ENCODE measurements around the gene ANO4. TPM values are rescaled to one million over a fixed set of nuclear protein-coding genes. Genes with fewer than 3 reads are reported as not detected.

The ANO4 gene
- total and polyA plus RNA-seq, 4 donors, result 0.10 to 1.9 (median 0.86) TPM

DNA sequence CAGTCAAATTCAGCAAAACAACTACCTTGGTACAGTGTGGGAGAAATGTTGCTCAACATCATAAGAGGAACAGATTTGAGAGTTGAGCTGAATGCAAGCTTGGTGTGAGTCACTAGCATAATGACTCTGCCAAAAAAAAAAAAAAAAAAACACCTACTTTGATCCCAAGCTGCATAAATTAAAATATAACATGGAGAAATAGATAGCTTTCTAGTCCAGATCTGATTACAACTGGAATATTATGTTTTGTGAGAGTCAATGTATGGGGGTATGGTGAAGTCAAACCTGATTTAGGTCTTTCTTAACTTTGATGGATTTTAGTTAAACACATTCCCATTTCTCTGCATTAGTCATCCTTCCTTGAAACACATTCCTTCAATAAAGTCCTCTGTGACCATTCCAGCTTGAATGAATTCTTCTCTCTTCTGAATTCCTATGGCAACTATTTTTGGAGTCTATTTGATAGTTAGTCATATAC lies 227.4 kb downstream of the ANO4 start:
- H3K9ac ChIP-seq (ENCODE audit: insufficient read depth in 1 of 2, low read length in 2 of 2), result no peak overlapping the region

DNA sequence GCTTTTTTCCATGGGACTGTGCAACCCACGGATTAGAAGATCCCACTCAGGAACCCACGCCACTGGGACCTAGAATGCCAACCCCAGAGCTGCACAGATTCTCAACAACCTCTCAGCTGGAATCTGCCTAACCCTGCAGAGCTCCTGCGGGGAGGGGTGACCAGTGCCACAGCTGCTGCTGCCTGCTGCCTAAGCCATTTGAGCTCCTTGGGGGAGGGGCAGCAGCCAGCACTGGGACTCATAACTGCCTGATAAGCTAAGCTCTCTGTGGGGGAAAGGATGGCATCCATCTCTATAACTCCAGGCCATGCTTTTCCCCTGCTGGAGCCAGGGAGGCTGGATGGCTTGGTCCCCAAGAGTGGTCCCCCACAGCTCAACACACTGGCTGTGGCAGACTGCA lies 232.6 kb downstream of the ANO4 start:
- DNase-seq, result no peak
- ATAC-seq (ENCODE audit: insufficient read depth, low FRiP score), result no peak
- H3K27me3 ChIP-seq (ENCODE audit: control insufficient read depth in 3 of 3, insufficient read depth in 3 of 3, low read length in 2 of 3), result no peaks in the 10 kb centered on the region
- no peaks in the 10 kb centered on the region for H3K36me3 ChIP-seq (ENCODE audit: control insufficient read depth in 4 of 4, insufficient read depth in 4 of 4, low read length in 4 of 4)
- peaks cover 0 to 7% (median 3%) of the 10 kb centered on the region in 4 donors for H3K9me3 ChIP-seq (ENCODE audit: control insufficient read depth in 4 of 4, insufficient read depth in 3 of 4, low read length in 3 of 4)
- no peak overlapping the region for H3K27ac ChIP-seq (ENCODE audit: low read depth in 1 of 2, low read length in 1 of 2)
- TF ChIP-seq, protein P1, sequence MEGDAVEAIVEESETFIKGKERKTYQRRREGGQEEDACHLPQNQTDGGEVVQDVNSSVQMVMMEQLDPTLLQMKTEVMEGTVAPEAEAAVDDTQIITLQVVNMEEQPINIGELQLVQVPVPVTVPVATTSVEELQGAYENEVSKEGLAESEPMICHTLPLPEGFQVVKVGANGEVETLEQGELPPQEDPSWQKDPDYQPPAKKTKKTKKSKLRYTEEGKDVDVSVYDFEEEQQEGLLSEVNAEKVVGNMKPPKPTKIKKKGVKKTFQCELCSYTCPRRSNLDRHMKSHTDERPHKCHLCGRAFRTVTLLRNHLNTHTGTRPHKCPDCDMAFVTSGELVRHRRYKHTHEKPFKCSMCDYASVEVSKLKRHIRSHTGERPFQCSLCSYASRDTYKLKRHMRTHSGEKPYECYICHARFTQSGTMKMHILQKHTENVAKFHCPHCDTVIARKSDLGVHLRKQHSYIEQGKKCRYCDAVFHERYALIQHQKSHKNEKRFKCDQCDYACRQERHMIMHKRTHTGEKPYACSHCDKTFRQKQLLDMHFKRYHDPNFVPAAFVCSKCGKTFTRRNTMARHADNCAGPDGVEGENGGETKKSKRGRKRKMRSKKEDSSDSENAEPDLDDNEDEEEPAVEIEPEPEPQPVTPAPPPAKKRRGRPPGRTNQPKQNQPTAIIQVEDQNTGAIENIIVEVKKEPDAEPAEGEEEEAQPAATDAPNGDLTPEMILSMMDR (IDR thresholded peaks at IDR 0.05; ENCODE audit: control extremely low read depth, extremely low read depth), result no peak
- H3K9ac ChIP-seq (ENCODE audit: insufficient read depth in 1 of 2, low read length in 2 of 2), result no peak overlapping the region
- no peak overlapping the region for H3K4me3 ChIP-seq
- WGBS, 2 donors, result 66 to 80% methylated on average over 3 of the region's 3 CpGs
- no peaks in the 10 kb centered on the region for H3K4me1 ChIP-seq (ENCODE audit: control insufficient read depth in 5 of 5, insufficient read depth in 5 of 5, low read length in 5 of 5)

More for the DNA sequence above, 227.4 kb downstream of the ANO4 start:
- Histone ChIP-seq H3K36me3 (ENCODE audit: control insufficient read depth in 4 of 4, insufficient read depth in 4 of 4, low read length in 4 of 4) (no peaks in the 10 kb centered on the region), H3K4me3 (no peak overlapping the region), H3K27ac (ENCODE audit: low read depth in 1 of 2, low read length in 1 of 2) (no peak overlapping the region), H3K9me3 (ENCODE audit: control insufficient read depth in 4 of 4, insufficient read depth in 3 of 4, low read length in 3 of 4) (no peaks in the 10 kb centered on the region), H3K27me3 (ENCODE audit: control insufficient read depth in 3 of 3, insufficient read depth in 3 of 3, low read length in 2 of 3) (no peaks in the 10 kb centered on the region), H3K4me1 (ENCODE audit: control insufficient read depth in 5 of 5, insufficient read depth in 5 of 5, low read length in 5 of 5) (no peaks in the 10 kb centered on the region)
- TF ChIP-seq, protein P1 (IDR thresholded peaks at IDR 0.05; ENCODE audit: control extremely low read depth, extremely low read depth), result no peak
- DNase-seq (no peak), ATAC-seq (ENCODE audit: insufficient read depth, low FRiP score) (peak; percentile 70)

DNA sequence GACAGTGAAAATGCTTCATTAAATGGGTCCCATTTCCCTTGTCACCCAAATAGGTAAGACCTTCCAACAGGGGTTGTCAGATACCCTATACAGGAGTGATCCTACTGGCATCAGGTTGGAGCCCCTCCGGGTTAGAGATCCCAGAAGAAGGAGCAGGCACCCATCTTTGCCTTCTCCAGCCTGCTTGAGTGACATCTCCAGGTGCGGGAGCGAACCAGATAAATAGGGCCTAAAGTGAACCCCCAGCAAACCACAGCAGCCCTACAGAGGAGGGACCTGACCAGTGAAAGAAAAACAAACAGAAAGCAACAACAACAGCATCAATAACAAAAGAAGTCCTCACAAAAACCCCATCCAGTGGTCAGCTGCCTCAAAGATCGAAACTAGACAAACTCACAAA lies 233.2 kb downstream of the ANO4 start:
- H3K27me3 ChIP-seq (ENCODE audit: control insufficient read depth in 3 of 3, insufficient read depth in 3 of 3, low read length in 2 of 3), result no peaks in the 10 kb centered on the region
- TF ChIP-seq, protein P1 (IDR thresholded peaks at IDR 0.05; ENCODE audit: control extremely low read depth, extremely low read depth), result no peak
- H3K36me3 ChIP-seq (ENCODE audit: control insufficient read depth in 4 of 4, insufficient read depth in 4 of 4, low read length in 4 of 4), result no peaks in the 10 kb centered on the region
- peaks cover 0 to 7% (median 3%) of the 10 kb centered on the region in 4 donors for H3K9me3 ChIP-seq (ENCODE audit: control insufficient read depth in 4 of 4, insufficient read depth in 3 of 4, low read length in 3 of 4)
- H3K9ac ChIP-seq (ENCODE audit: insufficient read depth in 1 of 2, low read length in 2 of 2), result no peak overlapping the region
- DNase-seq, result no peak
- no peaks in the 10 kb centered on the region for H3K4me1 ChIP-seq (ENCODE audit: control insufficient read depth in 5 of 5, insufficient read depth in 5 of 5, low read length in 5 of 5)
- 87 to 93% methylated on average over 4 of the region's 4 CpGs for WGBS, 2 donors
- ATAC-seq (ENCODE audit: insufficient read depth, low FRiP score), result no peak
- no peak overlapping the region for H3K4me3 ChIP-seq
- no peak overlapping the region for H3K27ac ChIP-seq (ENCODE audit: low read depth in 1 of 2, low read length in 1 of 2)

DNA sequence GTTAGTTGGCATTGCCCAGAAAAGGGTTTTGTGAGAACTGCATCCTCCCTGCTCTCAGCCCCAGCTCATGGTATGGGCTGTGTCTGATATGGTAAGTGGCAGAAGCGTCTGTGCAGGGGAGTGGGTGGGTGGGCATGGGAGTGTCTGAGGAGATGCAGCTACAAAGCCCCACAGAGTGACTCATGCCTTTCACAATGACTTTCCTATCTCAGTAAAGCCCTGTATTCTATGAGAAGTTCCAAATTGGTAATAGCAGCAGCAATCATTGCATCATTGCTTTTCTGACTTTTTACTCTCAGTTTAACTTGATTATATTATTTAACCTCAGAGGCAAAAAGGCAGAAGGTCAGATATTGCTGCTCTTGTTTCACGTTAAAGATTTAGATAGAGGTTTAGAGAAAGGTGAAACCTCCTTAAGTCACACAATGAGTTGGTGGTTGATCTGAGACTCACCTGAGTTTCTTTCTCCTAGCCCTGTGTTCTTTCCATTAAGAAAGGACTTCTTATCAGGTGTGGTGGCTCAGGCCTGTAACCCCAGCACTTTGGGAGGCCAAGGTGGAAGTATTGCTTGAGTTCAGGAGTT lies 243.8 kb downstream of the ANO4 start:
- no peaks in the 10 kb centered on the region for H3K9me3 ChIP-seq (ENCODE audit: control insufficient read depth in 4 of 4, insufficient read depth in 3 of 4, low read length in 3 of 4)
- H3K9ac ChIP-seq (ENCODE audit: insufficient read depth in 1 of 2, low read length in 2 of 2), result no peak overlapping the region
- no peak overlapping the region for H3K27ac ChIP-seq (ENCODE audit: low read depth in 1 of 2, low read length in 1 of 2)
- TF ChIP-seq, protein P1 (IDR thresholded peaks at IDR 0.05; ENCODE audit: control extremely low read depth, extremely low read depth), result no peak
- H3K27me3 ChIP-seq (ENCODE audit: control insufficient read depth in 3 of 3, insufficient read depth in 3 of 3, low read length in 2 of 3), result no peaks in the 10 kb centered on the region
- H3K4me3 ChIP-seq, result no peak overlapping the region
- no peak for ATAC-seq (ENCODE audit: insufficient read depth, low FRiP score)
- no peaks in the 10 kb centered on the region for H3K4me1 ChIP-seq (ENCODE audit: control insufficient read depth in 5 of 5, insufficient read depth in 5 of 5, low read length in 5 of 5)
- no peaks in the 10 kb centered on the region for H3K36me3 ChIP-seq (ENCODE audit: control insufficient read depth in 4 of 4, insufficient read depth in 4 of 4, low read length in 4 of 4)
- DNase-seq, result no peak
- 70 to 79% methylated on average over 2 of the region's 2 CpGs for whole genome bisulfite sequencing, 2 donors

Data from lung (tissue), 12 donors.